GM10266 (cell line): ENCODE results near the gene EMILIN1.
A peak's percentile ranks its signal among the peaks of the same experiment; 100 is the strongest.

Experiments used
- DNase-seq: peaks from one replicate; pipeline ENCODE4 v3.0.0; 2012; ENCODE audit errors: extremely low spot score
- CTCF ChIP-seq: IDR thresholded peaks from 2 replicates; pipeline ENCODE4 v1.5.1; 2012; ENCODE audit warnings: mild to moderate bottlenecking, low read depth; ENCODE audit not compliant: control insufficient read depth, insufficient read depth; ENCODE audit errors: missing control alignments

EMILIN1 gene

DNA sequence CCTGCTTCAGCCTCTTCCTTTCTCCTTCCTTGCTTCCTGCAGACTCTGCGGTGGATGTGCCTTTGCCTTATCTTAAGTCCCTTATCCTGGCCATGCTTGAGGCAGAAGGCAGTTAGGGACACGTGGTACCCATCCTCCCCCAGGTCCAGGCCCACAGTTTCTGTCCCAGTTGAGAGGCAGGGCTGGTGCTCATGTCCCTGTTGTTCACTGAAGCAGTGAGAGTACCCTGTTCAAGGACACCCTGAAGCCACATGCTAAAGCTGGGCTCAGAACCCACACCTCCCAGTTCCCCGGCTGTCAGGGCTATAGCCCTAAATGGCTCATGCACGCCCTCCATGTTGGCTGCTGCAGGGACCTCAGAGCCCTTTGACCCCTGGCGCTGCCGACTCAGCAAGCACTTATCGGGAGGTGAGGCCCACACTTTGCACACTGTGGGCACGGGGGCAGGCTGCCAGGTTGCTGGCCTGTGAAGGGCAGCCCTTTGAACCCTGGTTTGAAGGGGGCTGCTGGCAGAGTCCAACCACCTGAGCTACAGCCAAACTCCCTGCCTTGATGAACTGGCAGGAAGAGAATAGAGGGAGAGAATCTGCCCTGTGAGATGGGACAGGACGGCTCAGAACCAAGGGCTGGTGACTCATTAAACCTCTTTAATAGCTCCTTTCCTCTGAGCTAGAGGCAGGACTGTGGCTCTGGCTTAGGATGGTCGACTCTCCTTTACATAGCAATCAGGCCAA is 14.4 kb downstream of the EMILIN1 start:
- no peak for DNase-seq
- no peak for TF ChIP-seq CTCF

DNA sequence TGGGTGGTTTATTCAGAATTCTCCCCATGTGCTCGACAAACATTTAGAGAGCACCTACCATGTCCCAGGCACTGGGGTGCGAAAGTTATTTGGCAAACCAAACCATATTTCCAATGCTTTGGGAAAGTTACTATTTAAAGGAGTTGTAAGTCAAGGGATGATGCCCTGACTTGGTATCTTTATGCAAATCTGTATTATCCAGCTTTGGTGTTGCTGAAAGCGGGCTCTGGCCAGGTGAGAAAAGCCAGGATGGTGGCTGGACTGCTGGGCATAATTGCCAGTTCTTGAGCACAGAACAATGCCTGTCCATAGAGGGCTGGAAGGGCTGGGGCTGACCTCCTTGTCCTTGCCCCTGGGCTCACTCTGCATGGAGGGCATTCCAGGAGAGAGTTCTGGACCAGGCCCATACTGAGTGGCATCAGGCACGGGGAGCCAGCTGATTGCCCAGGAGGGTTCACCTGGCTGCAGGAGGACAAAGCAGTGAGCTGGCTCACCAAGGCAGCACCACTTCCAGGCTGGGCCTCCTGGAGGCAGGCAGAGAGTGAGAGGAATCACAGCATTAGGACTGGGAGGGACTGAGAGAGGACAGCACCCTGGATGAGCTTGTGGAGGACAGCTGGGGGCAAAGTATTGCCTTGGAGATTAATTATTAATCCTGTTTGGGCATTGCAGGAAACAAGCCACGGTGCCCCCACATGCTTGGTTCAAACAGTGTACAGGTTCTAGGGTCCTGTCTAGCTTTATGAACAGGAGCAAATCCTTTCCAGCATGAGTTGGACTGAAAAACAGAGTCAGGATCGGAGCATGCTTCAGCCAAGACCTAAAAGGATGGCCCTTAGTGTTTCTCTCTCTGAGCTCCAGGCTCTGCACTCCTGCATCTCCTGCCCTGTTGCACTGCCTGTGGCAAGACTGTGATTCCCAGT is 15.3 kb downstream of the EMILIN1 start:
- DNase-seq = no peak
- no peak for TF ChIP-seq CTCF

GRCh38 chr2:27094353-27094984 is 16.1 kb downstream of the EMILIN1 start:
- no peak for TF ChIP-seq CTCF
- DNase-seq = no peak

DNA sequence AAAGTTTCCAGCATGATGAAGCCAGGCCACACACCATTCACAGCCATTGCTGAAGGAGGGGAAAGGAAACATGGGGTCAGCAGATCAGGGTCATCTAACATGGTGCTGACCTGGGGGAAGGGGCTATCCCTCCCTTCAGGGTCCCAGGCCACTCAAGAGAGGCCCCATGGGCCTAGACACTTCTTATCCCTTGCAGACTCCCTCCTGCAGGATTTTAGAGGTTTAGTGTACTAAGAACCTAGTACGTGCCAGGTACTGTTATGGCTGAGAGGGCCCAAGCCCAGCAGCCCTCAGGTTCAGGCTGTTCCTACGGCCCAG is 17.0 kb downstream of the EMILIN1 start:
- DNase-seq = no peak
- TF ChIP-seq CTCF = no peak

DNA sequence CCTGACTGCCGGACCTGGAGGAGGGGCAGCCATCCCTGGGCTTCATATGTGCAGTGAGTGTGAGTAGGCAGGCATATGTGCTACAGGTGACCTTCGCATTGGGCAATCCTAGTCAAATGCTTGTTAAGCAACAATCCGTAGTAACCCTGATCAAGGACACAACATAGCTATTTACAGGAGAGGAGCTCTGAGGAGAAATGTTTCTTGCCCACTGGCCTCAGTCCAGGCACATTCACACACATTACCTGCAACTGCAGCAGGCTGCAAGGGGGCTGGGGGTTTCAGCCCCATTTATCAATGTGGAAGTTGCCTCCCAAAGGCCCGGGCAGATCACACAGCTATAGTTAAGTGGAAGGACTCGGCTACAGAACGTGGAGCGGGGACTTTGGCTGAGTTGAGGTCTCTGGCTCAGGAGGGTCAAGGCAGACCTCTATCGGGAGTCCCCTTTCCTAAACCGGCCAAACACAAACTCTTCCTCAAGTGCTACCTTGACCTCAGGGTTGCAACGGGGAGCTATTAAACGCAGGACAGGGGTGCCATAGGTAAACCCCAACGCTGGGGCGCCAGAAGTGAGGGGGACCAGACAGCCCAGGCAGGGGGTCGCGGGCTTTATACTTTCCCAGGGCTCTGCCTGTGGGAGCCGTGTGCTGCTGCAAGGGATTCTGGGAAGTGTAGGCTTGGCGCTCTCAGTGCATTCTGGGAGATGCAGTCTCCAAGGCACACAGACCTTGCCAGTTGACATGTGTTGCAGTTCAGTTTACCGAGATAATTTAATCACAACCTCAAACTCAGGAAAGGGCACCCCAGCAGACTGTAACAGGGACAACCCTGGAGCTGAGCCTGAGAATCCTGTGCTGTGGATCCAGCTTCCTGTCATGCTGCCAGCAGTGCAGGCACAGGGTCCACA is 17.6 kb downstream of the EMILIN1 start:
- DNase-seq = peak; percentile 81

More for the DNA sequence above, 17.6 kb downstream of the EMILIN1 start:
- TF ChIP-seq CTCF = no peak
